Neural cell (in vitro differentiated cells): ENCODE data around the gene NT5DC3. TPM values are rescaled to one million over a fixed set of nuclear protein-coding genes. Genes with fewer than 3 reads are reported as not detected.

ENCODE experiments used
- H2AFZ ChIP-seq: fragments of 200-600, 300-800 bp; sonication (generic), shearing (Covaris generic); 2 replicates; pipeline ENCODE4 v1.6.0; 2014; ENCODE audit warnings: low read depth, mild to moderate bottlenecking, antibody characterized with exemption, low read length, moderate library complexity
- H3F3A ChIP-seq: fragments of 200-600 bp; shearing (Covaris generic); 2 replicates; pipeline ENCODE4 v1.6.1; 2016; ENCODE audit warnings: mild to moderate bottlenecking, moderate library complexity, mixed read lengths, antibody characterized with exemption, low read length; ENCODE audit not compliant: insufficient read depth, poor library complexity, severe bottlenecking
- H3K27ac ChIP-seq: fragments of 200-600, 300-800 bp; sonication (generic), shearing (Covaris generic); 2 replicates; pipeline ENCODE4 v1.5.1; 2014; ENCODE audit warnings: mild to moderate bottlenecking, low read length, moderate library complexity
- H3K27me3 ChIP-seq: fragments of 300-800, 200-600 bp; sonication (generic), shearing (Covaris generic); 2 replicates; pipeline ENCODE4 v1.6.0; 2014; ENCODE audit warnings: mild to moderate bottlenecking, low read depth, low read length, moderate library complexity; ENCODE audit not compliant: insufficient read depth
- H3K36me3 ChIP-seq: fragments of 300-800, 200-600 bp; sonication (generic), shearing (Covaris generic); 2 replicates; pipeline ENCODE4 v1.5.1; 2014; ENCODE audit warnings: mild to moderate bottlenecking, antibody characterized with exemption, low read length, moderate library complexity; ENCODE audit not compliant: insufficient read depth
- H3K4me2 ChIP-seq: fragments of 300-800, 200-600 bp; sonication (generic), shearing (Covaris generic); 2 replicates; pipeline ENCODE4 v1.6.0; 2014; ENCODE audit warnings: mild to moderate bottlenecking, low read length
- H3K4me3 ChIP-seq: fragments of 300-800, 200-600 bp; sonication (generic), shearing (Covaris generic); 2 replicates; pipeline ENCODE4 v1.5.1; 2014; ENCODE audit warnings: mild to moderate bottlenecking, low read length, moderate library complexity
- H3K79me2 ChIP-seq: fragments of 200-600 bp; shearing (Covaris generic); replicated peaks from 2 replicates; pipeline ENCODE4 v1.6.0; 2014; ENCODE audit warnings: mild to moderate bottlenecking, low read length, moderate library complexity; ENCODE audit not compliant: insufficient read depth
- H3K9ac ChIP-seq: fragments of 300-800, 200-600 bp; sonication (generic), shearing (Covaris generic); 2 replicates; pipeline ENCODE4 v1.6.1; 2016; ENCODE audit warnings: mild to moderate bottlenecking, low read length, mixed read lengths
- H3K9me2 ChIP-seq: fragments of 200-600 bp; shearing (Covaris generic); 2 replicates; pipeline ENCODE4 v1.6.1; 2016; ENCODE audit warnings: mild to moderate bottlenecking, low read length, mixed read lengths; ENCODE audit not compliant: insufficient read depth
- H3K9me3 ChIP-seq: fragments of 200-600, 300-800 bp; sonication (generic), shearing (Covaris generic); 2 replicates; pipeline ENCODE4 v1.6.1; 2016; ENCODE audit warnings: mild to moderate bottlenecking, mixed run types, low read length, moderate library complexity, mixed read lengths
- H4K20me1 ChIP-seq: fragments of 200-600 bp; shearing (Covaris generic); 2 replicates; pipeline ENCODE4 v1.6.1; 2016; ENCODE audit warnings: mild to moderate bottlenecking, mixed run types; ENCODE audit not compliant: insufficient read depth
- CTCF ChIP-seq: fragments of 450-650 bp; IDR thresholded peaks from 2 replicates; pipeline ENCODE4 v1.5.1; 2014; ENCODE audit warnings: antibody characterized with exemption, mild to moderate bottlenecking, moderate library complexity; ENCODE audit not compliant: poor library complexity, severe bottlenecking
- EP300 ChIP-seq: fragments of 450-650 bp; conservative IDR thresholded peaks from 2 replicates; pipeline ENCODE4 v1.6.1; 2014; ENCODE audit warnings: antibody characterized with exemption, mild to moderate bottlenecking, moderate library complexity; ENCODE audit not compliant: poor library complexity, severe bottlenecking
- EZH2 ChIP-seq: fragments of 200-600, 300-800 bp; shearing (Covaris generic), sonication (generic); IDR thresholded peaks from 2 replicates; pipeline ENCODE4 v1.6.1; 2014; ENCODE audit warnings: antibody characterized with exemption, low read length, borderline replicate concordance, mild to moderate bottlenecking; ENCODE audit not compliant: insufficient read depth, poor library complexity, severe bottlenecking
- MXI1 ChIP-seq: fragments of 450-650 bp; conservative IDR thresholded peaks from 2 replicates; pipeline ENCODE4 v1.6.1; 2014; ENCODE audit warnings: antibody characterized with exemption, mild to moderate bottlenecking; ENCODE audit not compliant: poor library complexity, severe bottlenecking
- POLR2AphosphoS5 ChIP-seq: IDR thresholded peaks from 2 replicates; pipeline ENCODE4 v1.6.1; 2012
- RAD21 ChIP-seq: fragments of 450-650 bp; conservative IDR thresholded peaks from 2 replicates; pipeline ENCODE4 v1.6.1; 2014; ENCODE audit warnings: antibody characterized with exemption, mild to moderate bottlenecking, moderate library complexity
- REST ChIP-seq: IDR thresholded peaks from 2 replicates; pipeline ENCODE4 v1.6.1; 2012; ENCODE audit warnings: borderline replicate concordance
- SMC3 ChIP-seq: fragments of 450-650 bp; conservative IDR thresholded peaks from 2 replicates; pipeline ENCODE4 v1.6.1; 2014; ENCODE audit warnings: antibody characterized with exemption, mild to moderate bottlenecking, moderate library complexity; ENCODE audit not compliant: poor library complexity
- TAF1 ChIP-seq: IDR thresholded peaks from 2 replicates; pipeline ENCODE4 v1.6.1; 2012; ENCODE audit warnings: low read depth
- polyA plus RNA-seq: library from polyadenylated mRNA; depleted of rRNA; stranded (reverse); fragments of >200 nt; gene quantifications from 2 replicates; pipeline ENCODE4 v1.2.3, GENCODE V29; 2014

The NT5DC3 gene
- polyA plus RNA-seq, 1 donor from 2014 or later = 4.0 TPM

DNA sequence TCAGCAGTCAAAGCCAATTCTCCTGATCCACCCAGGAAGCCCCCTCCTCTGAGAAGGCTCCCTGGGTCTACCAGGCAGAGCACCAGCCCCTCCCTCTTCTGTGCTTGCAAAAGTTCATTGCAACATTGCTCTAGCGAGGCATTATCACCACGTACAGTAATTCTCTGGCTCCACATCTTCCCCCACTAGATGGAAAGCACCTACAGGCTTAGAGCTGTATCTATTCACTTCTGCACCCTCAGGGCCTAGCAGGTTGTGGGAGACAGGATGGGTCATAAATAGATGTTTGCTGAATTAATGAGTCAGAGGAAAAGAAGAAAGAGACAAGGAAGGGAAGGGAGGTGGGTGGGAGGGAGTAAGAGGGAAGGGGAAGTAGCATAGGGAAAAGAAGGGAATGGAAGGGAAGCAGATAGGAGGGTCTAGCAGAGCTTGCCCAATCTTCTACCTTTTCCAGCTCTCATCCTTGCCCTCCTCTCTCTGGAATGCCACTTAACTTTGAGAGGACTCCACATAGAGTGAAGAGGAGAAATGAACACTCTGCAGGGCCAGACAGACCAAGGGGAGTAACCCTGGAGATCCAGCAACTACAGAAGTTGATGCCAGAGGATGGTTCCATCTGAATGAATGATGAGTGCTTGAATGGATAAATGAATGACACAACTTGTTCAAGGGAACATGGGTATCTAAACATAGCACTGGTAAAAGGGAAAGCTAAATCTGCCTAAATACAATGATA, 42.0 kb upstream of the NT5DC3 start:
- H3K79me2 ChIP-seq = no peaks in the 10 kb centered on the region
- H3K9me2 ChIP-seq = no peaks in the 10 kb centered on the region
- H3K36me3 ChIP-seq = no peaks in the 10 kb centered on the region
- no peaks in the 10 kb centered on the region for H3F3A ChIP-seq
- H3K4me3 ChIP-seq = no peak overlapping the region
- H2AFZ ChIP-seq = no peak overlapping the region
- H3K27ac ChIP-seq = no peak overlapping the region
- TF ChIP-seq EZH2 = no peak
- no peak for TF ChIP-seq MXI1
- no peak for TF ChIP-seq EP300
- no peak for TF ChIP-seq SMC3
- TF ChIP-seq CTCF = no peak
- TF ChIP-seq POLR2AphosphoS5 = no peak
- TF ChIP-seq REST = no peak
- TF ChIP-seq TAF1 = no peak
- TF ChIP-seq RAD21 = no peak
- H3K9me3 ChIP-seq = no peaks in the 10 kb centered on the region
- H4K20me1 ChIP-seq = no peaks in the 10 kb centered on the region
- no peak overlapping the region for H3K4me2 ChIP-seq
- H3K9ac ChIP-seq = no peak overlapping the region
- no peaks in the 10 kb centered on the region for H3K27me3 ChIP-seq

GRCh38 chr12:103881261-103881660, 40.2 kb upstream of the NT5DC3 start:
- no peak overlapping the region for H3K4me2 ChIP-seq
- no peaks in the 10 kb centered on the region for H3K9me3 ChIP-seq
- H3K4me3 ChIP-seq = no peak overlapping the region
- H3K27me3 ChIP-seq = no peaks in the 10 kb centered on the region
- H3K79me2 ChIP-seq = no peaks in the 10 kb centered on the region
- H2AFZ ChIP-seq = no peak overlapping the region
- no peak for TF ChIP-seq TAF1
- TF ChIP-seq EZH2 = no peak
- no peak for TF ChIP-seq CTCF
- no peak for TF ChIP-seq REST
- no peak for TF ChIP-seq EP300
- TF ChIP-seq SMC3 = no peak
- TF ChIP-seq RAD21 = no peak
- H3K36me3 ChIP-seq = no peaks in the 10 kb centered on the region
- no peak overlapping the region for H3K27ac ChIP-seq
- H3K9me2 ChIP-seq = no peaks in the 10 kb centered on the region
- no peaks in the 10 kb centered on the region for H3F3A ChIP-seq
- no peaks in the 10 kb centered on the region for H4K20me1 ChIP-seq
- H3K9ac ChIP-seq = no peak overlapping the region
